Tibial nerve (tissue), 3 donors: ENCODE results near the gene HSPH1.

Source experiments
- POLR2A ChIP-seq, 2 donors: fragments of 450-650 bp; IDR thresholded peaks; one replicate each; pipeline ENCODE4 v1.6.1; 2017; ENCODE audit warnings: antibody characterized with exemption in 2 of 2, mild to moderate bottlenecking in 2 of 2, moderate library complexity in 2 of 2
- TF ChIP-seq, protein P1 (sequence below), 5 experiments: fragments of 200-600 bp in 3 of 5; fragments of 450-650 bp in 2 of 5; sonication (generic) in 3 of 5; IDR thresholded peaks; one replicate each; pipeline ENCODE4 v1.5.1; 2016 to 2019; ENCODE audit warnings: antibody characterized with exemption in 5 of 5, mild to moderate bottlenecking in 3 of 5, moderate library complexity in 2 of 5

DNA sequence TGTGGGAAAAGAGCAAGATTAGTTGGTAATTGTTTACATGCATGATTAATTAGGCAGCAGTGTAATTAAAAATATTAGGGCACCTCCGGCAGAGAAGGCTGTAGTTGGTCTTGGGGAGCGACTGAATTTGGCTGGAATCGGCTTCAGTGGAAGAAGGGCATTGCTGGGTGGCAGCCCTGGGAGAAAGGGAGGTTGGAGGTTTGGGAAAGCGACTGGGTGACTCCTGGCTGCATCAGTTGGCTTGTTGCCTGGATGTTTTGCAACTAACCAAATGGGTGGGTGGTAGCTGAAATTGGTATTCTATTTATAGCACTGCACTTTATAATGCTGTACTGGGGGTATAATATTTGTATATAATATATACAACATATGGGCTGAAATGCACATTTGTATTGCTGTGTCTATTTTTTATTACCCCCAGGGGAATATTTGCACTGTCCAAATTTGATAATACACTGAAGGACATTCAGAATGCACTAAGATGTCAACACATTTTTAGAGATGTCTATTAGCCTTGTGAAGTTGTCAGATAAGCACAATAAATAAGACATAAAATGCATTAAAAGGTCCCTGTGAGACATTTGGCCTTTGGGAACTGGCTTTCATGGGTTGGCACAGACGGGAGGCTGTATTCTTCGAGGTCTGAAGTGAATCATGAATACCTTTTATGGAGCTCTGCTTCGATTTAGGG is 39.8 kb upstream of the HSPH1 start:
- TF ChIP-seq, protein P1, sequence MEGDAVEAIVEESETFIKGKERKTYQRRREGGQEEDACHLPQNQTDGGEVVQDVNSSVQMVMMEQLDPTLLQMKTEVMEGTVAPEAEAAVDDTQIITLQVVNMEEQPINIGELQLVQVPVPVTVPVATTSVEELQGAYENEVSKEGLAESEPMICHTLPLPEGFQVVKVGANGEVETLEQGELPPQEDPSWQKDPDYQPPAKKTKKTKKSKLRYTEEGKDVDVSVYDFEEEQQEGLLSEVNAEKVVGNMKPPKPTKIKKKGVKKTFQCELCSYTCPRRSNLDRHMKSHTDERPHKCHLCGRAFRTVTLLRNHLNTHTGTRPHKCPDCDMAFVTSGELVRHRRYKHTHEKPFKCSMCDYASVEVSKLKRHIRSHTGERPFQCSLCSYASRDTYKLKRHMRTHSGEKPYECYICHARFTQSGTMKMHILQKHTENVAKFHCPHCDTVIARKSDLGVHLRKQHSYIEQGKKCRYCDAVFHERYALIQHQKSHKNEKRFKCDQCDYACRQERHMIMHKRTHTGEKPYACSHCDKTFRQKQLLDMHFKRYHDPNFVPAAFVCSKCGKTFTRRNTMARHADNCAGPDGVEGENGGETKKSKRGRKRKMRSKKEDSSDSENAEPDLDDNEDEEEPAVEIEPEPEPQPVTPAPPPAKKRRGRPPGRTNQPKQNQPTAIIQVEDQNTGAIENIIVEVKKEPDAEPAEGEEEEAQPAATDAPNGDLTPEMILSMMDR (IDR thresholded peaks at IDR 0.05), result no peak
- TF ChIP-seq POLR2A (IDR thresholded peaks at IDR 0.05), result no peak
